Frontal cortex (tissue), 4 donors: ENCODE measurements around the gene CXCR4. TPM values are rescaled to one million over a fixed set of nuclear protein-coding genes. Genes with fewer than 3 reads are reported as not detected.
"Not testable (repeated sequence)": the region's sequence is repeated elsewhere in the genome, so short reads cannot be mapped to it uniquely, and the experiment has no call there.

Experiments
- DNase-seq, 2 donors: peaks; one replicate each; pipeline ENCODE4 v3.0.0; 2012; ENCODE audit warnings: low spot score in 2 of 2
- FAIRE-seq: peaks from 2 replicates; lab custom pipeline; 2012; peaks lifted over from hg19 to GRCh38; lab: Jason Lieb, UNC
- total RNA-seq: library from RNA; depleted of rRNA; stranded (reverse); fragments of >200 nt; gene quantifications from one replicate; pipeline ENCODE4 v1.2.3, GENCODE V29; 2014
- donor health status: control.
- donor health status: control.
- donor health status: control.

CXCR4 gene
- total RNA-seq, 1 donor from 2014 or later = 68.5 TPM

GRCh38 chr2:136085453-136086209 lies 32.3 kb downstream of the CXCR4 start:
- peak; percentile 30 for FAIRE-seq

GRCh38 chr2:136081582-136082210 lies 36.3 kb downstream of the CXCR4 start:
- no peak for FAIRE-seq

More at GRCh38 chr2:136085453-136086209, 32.3 kb downstream of the CXCR4 start:
- no peak for DNase-seq

GRCh38 chr2:136080114-136080513 lies 37.8 kb downstream of the CXCR4 start:
- FAIRE-seq (no peak), DNase-seq (no peak)

More at GRCh38 chr2:136081582-136082210, 36.3 kb downstream of the CXCR4 start:
- no peak for DNase-seq

- DNase-seq (no peak), FAIRE-seq (no peak)
Measured at GRCh38 chr2:136077107-136077506, 40.8 kb downstream of the CXCR4 start.

GRCh38 chr2:136075476-136075875 lies 42.5 kb downstream of the CXCR4 start:
- DNase-seq = no peak
- FAIRE-seq = no peak

GRCh38 chr2:136072621-136073020 lies 45.3 kb downstream of the CXCR4 start:
- FAIRE-seq (no peak), DNase-seq (no peak)

GRCh38 chr2:136071887-136072286 lies 46.1 kb downstream of the CXCR4 start:
- FAIRE-seq, DNase-seq: not testable (repeated sequence)

- FAIRE-seq (no peak), DNase-seq (no peak)
Measured at GRCh38 chr2:136070913-136071312, 47.0 kb downstream of the CXCR4 start.

- FAIRE-seq = no peak
Measured at GRCh38 chr2:136069773-136070172, 48.2 kb downstream of the CXCR4 start.

GRCh38 chr2:136068581-136069227 lies 49.2 kb downstream of the CXCR4 start:
- FAIRE-seq = no peak

More at GRCh38 chr2:136069773-136070172, 48.2 kb downstream of the CXCR4 start:
- DNase-seq = no peak

GRCh38 chr2:136067897-136068580 lies 49.9 kb downstream of the CXCR4 start:
- DNase-seq = no peak
- no peak for FAIRE-seq

More at GRCh38 chr2:136068581-136069227, 49.2 kb downstream of the CXCR4 start:
- DNase-seq = no peak

- FAIRE-seq (no peak), DNase-seq (no peak)
Measured at GRCh38 chr2:136067459-136067858, 50.5 kb downstream of the CXCR4 start.

GRCh38 chr2:136065907-136066306 lies 52.0 kb downstream of the CXCR4 start:
- no peak for DNase-seq
- FAIRE-seq = no peak

- FAIRE-seq (no peak), DNase-seq (no peak)
Measured at GRCh38 chr2:136065384-136065783, 52.6 kb downstream of the CXCR4 start.

Other genes starting within 250 kb of the CXCR4 start
- gene MCM6, start 241.7 kb downstream of the CXCR4 start, total RNA-seq = 20.8 TPM
- 54.6 TPM for gene DARS1, start 132.5 kb downstream of the CXCR4 start, total RNA-seq